Epithelial cell of proximal tubule (primary cell): Measurements from ENCODE around the gene ICOS. TPM values are rescaled to one million over a fixed set of nuclear protein-coding genes. Genes with fewer than 3 reads are reported as not detected.

Experiments used
- DNase-seq: peaks from one replicate; pipeline ENCODE4 v3.0.0-alpha.2; 2011; ENCODE audit warnings: low read depth
- H3K4me3 ChIP-seq: 2 replicates; pipeline ENCODE4 v1.5.1; 2011; ENCODE audit warnings: low read depth, mild to moderate bottlenecking, low read length
- total RNA-seq: library from RNA; depleted of rRNA; stranded (reverse); fragments of >200 nt; gene quantifications from 2 replicates; pipeline ENCODE4 v1.2.3, GENCODE V29; 2015
- TF ChIP-seq, protein P1 (sequence below): conservative IDR thresholded peaks from 2 replicates; pipeline ENCODE4 v1.5.1; 2012; ENCODE audit warnings: low read depth, mild to moderate bottlenecking, low read length

Gene ICOS
- total RNA-seq, 1 donor from 2014 or later: not detected

DNA sequence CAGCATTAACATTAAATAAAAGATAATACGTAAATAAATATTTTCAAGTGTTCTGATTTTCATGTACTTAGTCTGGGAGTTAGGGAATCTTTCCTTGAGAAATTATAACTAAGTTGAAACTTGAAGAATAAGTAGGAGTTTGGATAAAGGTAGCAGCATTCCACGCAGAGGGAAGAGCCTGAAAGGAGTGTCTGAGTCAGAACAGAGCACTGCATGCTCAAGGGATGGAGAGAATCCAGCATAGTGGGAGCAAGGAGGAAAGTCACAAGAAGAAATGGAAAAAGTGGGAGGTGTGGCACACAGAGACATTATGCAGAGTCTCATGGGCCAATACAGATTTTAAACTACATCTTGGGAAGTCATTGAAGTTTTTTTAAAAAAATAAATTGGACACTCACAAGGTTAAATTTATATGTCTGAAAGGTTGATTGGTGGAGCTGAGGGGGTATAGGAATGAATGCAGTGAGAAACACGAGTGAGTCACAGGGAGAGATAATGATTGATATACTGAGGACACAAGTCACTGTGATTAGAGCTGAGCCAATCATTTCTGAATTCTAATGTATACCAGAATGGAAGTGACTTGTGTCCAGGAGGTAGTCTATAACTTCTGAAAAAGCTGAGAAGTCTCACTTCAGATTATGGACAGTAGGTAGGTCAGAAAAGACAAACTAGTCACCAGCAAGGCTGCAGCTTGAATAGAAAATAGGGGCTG is 66.9 kb downstream of the ICOS start:
- DNase-seq: no peak
- H3K4me3 ChIP-seq: no peak overlapping the region
- TF ChIP-seq, protein P1, sequence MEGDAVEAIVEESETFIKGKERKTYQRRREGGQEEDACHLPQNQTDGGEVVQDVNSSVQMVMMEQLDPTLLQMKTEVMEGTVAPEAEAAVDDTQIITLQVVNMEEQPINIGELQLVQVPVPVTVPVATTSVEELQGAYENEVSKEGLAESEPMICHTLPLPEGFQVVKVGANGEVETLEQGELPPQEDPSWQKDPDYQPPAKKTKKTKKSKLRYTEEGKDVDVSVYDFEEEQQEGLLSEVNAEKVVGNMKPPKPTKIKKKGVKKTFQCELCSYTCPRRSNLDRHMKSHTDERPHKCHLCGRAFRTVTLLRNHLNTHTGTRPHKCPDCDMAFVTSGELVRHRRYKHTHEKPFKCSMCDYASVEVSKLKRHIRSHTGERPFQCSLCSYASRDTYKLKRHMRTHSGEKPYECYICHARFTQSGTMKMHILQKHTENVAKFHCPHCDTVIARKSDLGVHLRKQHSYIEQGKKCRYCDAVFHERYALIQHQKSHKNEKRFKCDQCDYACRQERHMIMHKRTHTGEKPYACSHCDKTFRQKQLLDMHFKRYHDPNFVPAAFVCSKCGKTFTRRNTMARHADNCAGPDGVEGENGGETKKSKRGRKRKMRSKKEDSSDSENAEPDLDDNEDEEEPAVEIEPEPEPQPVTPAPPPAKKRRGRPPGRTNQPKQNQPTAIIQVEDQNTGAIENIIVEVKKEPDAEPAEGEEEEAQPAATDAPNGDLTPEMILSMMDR: no peak

DNA sequence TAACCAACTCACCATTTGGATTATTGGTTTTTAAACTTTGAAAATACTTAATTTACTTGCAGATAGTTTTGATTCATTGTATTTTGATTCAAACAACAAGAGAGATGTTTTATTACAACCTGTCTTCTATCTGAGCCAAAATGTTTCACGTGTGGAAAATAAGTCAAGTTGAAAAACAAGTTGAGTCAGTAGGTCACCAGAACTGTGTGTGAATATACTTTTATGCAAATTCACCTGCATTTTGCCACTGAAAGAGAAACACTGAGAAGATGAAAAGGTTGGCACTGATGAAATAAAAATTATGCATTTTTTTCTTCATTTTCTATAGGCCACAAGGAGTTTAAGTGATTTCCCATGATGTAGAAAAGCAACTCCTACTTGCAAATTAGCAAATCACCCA is 68.3 kb downstream of the ICOS start:
- TF ChIP-seq, protein P1: no peak
- DNase-seq: no peak
- H3K4me3 ChIP-seq: no peak overlapping the region

DNA sequence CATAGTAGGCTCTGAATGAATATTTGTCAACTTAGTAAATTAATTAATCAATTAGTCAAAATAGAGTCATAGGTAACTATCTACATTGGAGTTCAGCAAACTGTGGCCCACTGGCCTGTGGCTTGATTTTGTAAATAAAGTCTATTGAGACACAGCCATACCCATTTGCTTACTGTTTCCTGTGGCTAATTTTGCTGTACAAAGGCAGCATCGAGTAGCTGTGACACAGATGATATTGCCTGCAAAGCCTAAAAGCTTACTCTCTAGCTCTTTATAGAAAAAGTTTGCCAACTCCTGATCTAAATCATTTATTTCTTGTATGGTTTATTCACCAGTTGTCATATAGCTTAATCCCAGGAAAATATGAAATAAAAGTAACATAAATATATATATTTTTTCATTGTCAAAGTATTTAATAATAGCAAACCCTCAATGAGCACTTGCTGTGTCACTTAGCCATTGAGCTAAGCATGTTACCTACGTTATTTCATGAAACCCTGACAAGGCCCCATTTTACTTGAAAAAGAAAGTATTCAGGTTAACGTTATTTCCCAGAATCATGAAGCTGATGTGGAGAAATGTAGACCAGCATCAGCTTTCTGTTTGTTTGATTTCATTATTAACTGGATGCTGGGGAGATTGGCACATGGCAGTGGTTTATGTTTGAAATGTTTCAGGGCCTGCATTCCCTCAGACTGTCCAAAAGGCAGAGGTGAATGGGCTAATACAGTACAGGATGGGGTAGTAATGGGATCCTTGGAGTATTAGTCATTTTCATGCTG is 69.6 kb downstream of the ICOS start:
- no peak for DNase-seq
- H3K4me3 ChIP-seq: no peak overlapping the region
- TF ChIP-seq, protein P1: no peak

DNA sequence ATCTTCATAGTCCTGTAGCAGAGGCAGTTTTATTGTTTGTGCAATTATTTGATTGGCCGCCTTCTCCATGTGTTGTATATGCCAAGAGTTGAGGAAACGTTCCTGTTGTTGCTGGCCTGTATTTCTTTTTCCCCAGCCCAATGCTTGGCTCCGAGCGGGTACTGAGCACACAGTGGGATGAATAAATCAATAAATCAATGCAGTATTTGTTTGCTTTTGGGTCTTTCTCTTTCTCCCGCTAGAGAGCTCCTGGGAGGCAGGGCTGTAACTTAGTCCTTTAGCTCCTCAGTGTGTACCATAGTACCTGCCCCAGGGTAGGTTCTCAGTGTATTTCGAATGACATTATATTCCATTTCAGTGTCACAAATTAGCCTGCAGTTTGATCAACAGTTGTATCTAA is 71.8 kb downstream of the ICOS start:
- no peak for DNase-seq
- H3K4me3 ChIP-seq: no peak overlapping the region

DNA sequence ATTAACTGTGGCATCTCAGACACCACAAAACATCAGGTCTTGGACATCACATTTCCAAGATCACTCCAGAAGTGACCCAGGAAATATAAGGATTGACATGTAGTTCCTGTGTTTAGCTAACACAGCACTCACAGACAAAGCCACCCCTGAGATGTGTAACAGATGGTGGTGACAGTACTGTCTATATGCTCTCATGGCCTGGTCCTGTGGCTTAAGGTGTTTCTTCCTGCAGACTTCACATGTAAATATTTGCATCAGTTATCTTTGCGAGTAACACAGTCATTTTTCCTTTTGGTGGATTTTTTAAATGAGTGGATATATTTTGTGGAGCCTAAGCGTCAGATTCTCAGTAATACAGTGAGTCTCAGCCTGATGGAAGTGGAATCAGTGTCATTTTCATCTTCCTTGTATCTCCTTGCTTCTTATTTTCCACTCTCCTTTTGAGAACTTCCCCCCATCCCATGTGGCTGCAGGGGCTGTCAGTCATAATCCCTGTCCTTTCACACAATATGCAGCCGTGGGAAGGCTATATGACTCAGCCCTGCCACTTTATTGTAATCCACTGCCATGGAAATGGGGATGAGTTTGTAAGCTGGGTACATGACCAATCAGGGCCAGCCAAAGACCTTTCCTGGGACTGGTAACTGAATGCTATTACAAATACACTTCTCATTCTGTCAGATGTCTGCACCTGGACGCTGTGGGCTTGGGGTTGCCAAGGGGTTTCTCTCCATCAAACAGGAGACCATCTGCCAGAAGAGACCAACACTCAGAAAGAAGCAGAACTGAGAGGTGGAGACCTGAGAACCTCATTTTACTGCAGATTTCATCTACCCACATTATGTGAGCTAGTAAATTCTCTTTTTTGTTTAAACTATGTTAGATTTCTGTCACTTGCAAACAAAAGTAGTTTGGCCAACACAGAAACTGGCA is 74.3 kb downstream of the ICOS start:
- no peak for DNase-seq
- TF ChIP-seq, protein P1: no peak
- no peak overlapping the region for H3K4me3 ChIP-seq

More for the DNA sequence above, 71.8 kb downstream of the ICOS start:
- TF ChIP-seq, protein P1: no peak

Other genes with a start within 250 kb of the ICOS start
- not detected in 2 replicates for gene CD28, start 230.1 kb upstream of the ICOS start, total RNA-seq
- gene CTLA4, start 69.0 kb upstream of the ICOS start, total RNA-seq: not detected in 2 replicates